Brain microvascular endothelial cell (primary cell): ENCODE measurements around the gene CCDC63.

Experiments used
- DNase-seq: peaks from one replicate; pipeline ENCODE4 v3.0.0-alpha.2; 2020
- H3K27ac ChIP-seq: fragments of 250-450 bp; sonication (Bioruptor Pico); 2 replicates; pipeline ENCODE4 v1.5.1; 2020; ENCODE audit warnings: mild to moderate bottlenecking, moderate library complexity
- H3K27me3 ChIP-seq: fragments of 250-450 bp; sonication (Bioruptor Pico); replicated peaks from 2 replicates; pipeline ENCODE4 v1.5.1; 2020; ENCODE audit warnings: mild to moderate bottlenecking
- H3K36me3 ChIP-seq: fragments of 250-450 bp; sonication (Bioruptor Pico); replicated peaks from 2 replicates; pipeline ENCODE4 v1.5.1; 2020; ENCODE audit warnings: mild to moderate bottlenecking
- H3K4me3 ChIP-seq: 2 replicates; pipeline ENCODE4 v1.5.1; 2011; ENCODE audit warnings: low read depth, mild to moderate bottlenecking, control low read depth, low read length, moderate library complexity
- CTCF ChIP-seq: IDR thresholded peaks from 2 replicates; pipeline ENCODE4 v1.5.1; 2011; ENCODE audit warnings: low read depth, mild to moderate bottlenecking, moderate library complexity, low read length, control low read depth, inconsistent platforms; ENCODE audit errors: missing control alignments
- in situ Hi-C: cut with HindIII; loops from 2 replicates; pipeline ENCODE4 v1.10.0; 2017; ENCODE audit warnings: low sequenced_read_pairs, low pct_ligation_motif_present

Gene CCDC63

GRCh38 chr12:110930348-110931314, 83.8 kb downstream of the CCDC63 start:
- no peak for TF ChIP-seq CTCF
- DNase-seq: no peak
- no peaks in the 10 kb centered on the region for H3K36me3 ChIP-seq
- in situ Hi-C loops: no loop called here
- no peaks in the 10 kb centered on the region for H3K27me3 ChIP-seq
- no peak overlapping the region for H3K27ac ChIP-seq
- no peak overlapping the region for H3K4me3 ChIP-seq

GRCh38 chr12:110931315-110931728, 84.5 kb downstream of the CCDC63 start:
- in situ Hi-C loops: no loop called here
- Histone ChIP-seq H3K36me3 (no peaks in the 10 kb centered on the region), H3K27ac (no peak overlapping the region), H3K27me3 (no peaks in the 10 kb centered on the region), H3K4me3 (no peak overlapping the region)
- TF ChIP-seq CTCF: no peak
- no peak for DNase-seq

- no peak for DNase-seq
- in situ Hi-C loops: no loop called here
- H3K27ac ChIP-seq: no peak overlapping the region
- no peaks in the 10 kb centered on the region for H3K27me3 ChIP-seq
- H3K36me3 ChIP-seq: no peaks in the 10 kb centered on the region
- H3K4me3 ChIP-seq: no peak overlapping the region
- TF ChIP-seq CTCF: peak; percentile 57
Observed at GRCh38 chr12:110932046-110932445, 85.3 kb downstream of the CCDC63 start.

- Histone ChIP-seq H3K36me3 (no peaks in the 10 kb centered on the region), H3K27ac (no peak overlapping the region), H3K4me3 (no peak overlapping the region), H3K27me3 (no peaks in the 10 kb centered on the region)
- in situ Hi-C loops: no loop called here
- no peak for DNase-seq
- no peak for TF ChIP-seq CTCF
Observed at GRCh38 chr12:110933326-110933974, 86.7 kb downstream of the CCDC63 start.

GRCh38 chr12:110934093-110934852, 87.5 kb downstream of the CCDC63 start:
- Histone ChIP-seq H3K27me3 (no peaks in the 10 kb centered on the region), H3K27ac (no peak overlapping the region), H3K36me3 (no peaks in the 10 kb centered on the region), H3K4me3 (no peak overlapping the region)
- TF ChIP-seq CTCF: no peak
- no peak for DNase-seq
- in situ Hi-C loops: no loop called here
